Fibroblast of skin of left biceps (primary cell): ENCODE measurements around the gene CUBN.

Experiments used
- DNase-seq, 2 experiments: peaks; one replicate each; pipeline ENCODE4 v3.0.0-alpha.2; 2013; ENCODE audit warnings: low read depth in 2 of 2

Gene CUBN

GRCh38 chr10:17010363-17011145, 119.1 kb downstream of the CUBN start:
- no peak for DNase-seq

GRCh38 chr10:17009212-17009700, 120.4 kb downstream of the CUBN start:
- DNase-seq = no peak

GRCh38 chr10:17007418-17007770, 122.2 kb downstream of the CUBN start:
- DNase-seq = no peak

GRCh38 chr10:17006631-17007417, 122.8 kb downstream of the CUBN start:
- no peak for DNase-seq

DNA sequence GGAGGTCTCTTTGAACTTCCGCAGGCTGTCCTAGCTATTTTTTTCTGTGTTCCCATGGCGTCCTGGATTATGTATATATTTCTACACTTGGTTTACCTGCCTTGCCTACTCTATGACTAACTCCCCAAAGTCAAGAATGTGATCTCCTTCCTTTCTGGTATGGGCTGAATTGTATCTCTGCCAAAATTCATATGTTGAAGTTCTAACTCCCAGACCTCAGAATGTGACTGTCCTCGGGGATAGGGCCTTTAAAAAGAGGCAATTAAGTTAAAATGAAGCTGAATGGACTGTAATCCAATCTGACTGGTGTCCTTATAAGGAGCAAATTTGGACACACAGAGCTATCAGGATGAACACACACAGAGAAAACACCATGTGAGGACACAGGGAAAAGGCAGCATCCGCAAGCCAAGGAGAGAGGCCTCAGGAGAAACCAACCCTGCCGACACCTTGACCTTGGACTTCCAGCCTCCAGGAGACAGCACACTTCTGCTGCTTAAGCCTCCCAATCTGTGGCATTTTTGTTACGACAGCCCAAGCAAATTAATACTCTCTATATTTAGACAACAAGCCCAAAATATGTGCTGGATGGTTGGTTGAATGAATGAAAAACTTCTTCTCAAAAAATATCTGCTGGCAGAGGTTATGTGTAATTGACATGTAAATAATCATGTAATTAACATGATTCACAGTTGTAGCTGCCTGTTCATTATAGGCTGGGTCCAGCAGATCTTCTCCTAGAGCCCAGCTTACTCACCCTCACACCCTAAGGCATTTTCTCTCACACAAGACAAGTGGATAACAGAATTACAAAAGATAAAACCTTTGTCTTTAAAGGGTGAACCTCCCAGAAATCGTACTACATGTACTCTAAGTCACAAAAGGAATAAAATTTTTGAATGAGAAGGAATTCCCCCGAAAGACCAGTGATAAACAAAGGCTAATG, 123.7 kb downstream of the CUBN start:
- no peak for DNase-seq

GRCh38 chr10:17004801-17005380, 124.7 kb downstream of the CUBN start:
- DNase-seq = no peak

DNA sequence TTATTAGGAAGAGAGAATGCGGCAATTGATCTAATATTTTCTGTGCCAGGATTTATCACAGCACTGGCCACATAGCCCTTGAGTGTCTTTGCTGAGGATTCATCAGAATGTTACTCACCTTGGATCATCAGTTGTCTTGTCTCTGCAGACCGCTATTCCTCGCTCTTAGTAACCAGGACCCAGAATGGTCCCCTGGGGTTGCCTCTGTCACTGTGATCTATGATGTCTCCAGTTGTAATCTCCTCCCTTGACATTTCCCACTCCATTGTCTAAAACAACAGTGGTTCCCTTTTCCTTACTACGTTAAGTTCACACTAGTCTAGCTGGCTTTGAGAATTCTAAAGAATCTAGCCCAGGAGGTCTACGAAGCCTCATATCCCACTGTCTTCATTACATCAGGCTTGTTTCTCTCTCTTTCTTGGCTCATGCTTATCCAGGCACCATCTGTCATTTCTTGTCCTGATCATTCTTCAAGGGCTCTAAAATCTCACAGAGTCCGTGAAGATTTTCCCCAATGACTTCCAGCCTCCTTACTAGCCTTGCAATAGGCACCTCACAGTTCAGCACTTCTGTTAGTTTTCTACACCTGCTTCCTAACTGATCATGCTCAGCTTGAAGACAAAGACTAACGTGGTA, 125.8 kb downstream of the CUBN start:
- DNase-seq = no peak

DNA sequence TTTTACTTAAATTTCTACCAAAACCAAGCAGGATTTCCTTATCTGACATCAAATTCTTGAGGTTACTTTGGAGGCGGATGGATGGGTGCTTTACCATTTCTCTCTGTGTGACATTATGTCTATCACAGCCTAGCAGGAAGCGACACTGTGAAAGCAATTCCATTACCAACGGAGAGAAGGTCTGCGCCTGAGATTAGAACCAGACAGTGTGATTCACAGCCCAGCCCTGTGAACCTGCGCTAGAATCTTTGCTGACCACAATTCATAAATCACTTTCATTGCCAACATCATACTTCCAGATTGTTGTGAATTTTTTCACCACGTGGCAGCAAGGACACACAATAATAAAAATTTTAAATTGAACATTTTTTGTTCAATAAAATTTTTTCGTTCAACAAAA, 126.5 kb downstream of the CUBN start:
- DNase-seq = peak; percentile 88 to 89

DNA sequence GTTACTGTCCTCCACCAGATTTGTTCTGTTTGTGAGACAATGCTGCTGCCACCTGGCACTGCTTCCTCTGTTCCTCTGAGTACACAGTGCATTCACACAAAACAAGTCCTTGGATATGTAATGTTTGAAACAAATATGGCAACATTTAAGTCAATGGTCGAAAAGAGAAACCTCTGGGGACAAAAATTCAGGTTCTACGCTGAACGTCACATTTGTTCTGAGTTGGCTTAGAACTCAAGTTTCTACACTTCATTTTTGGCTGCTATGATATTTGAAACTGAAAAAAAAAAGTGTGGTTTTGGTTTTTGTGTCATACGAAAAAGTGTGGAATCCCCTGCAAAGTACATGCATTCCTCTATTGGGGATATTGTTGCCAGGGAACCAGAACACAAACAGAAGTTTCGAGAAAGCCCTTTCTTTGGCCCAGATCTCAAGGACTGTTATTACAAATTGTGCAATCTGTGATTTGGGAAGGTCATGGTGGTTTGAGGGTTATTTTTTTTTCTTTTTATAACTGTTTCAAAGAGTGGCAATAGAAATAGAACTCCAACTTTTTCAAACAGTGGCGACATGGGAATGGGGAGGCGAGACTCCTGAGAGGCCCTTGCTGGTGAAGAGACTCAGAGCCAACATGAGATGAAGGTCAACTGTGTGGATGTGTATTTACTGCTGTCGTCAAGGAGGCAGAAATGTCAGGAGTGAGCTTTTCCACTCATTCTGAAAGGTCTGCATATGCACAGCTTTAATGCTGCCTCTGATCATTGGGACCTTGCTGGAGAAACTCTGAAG, 127.5 kb downstream of the CUBN start:
- peak; percentile 96 to 98 for DNase-seq

DNA sequence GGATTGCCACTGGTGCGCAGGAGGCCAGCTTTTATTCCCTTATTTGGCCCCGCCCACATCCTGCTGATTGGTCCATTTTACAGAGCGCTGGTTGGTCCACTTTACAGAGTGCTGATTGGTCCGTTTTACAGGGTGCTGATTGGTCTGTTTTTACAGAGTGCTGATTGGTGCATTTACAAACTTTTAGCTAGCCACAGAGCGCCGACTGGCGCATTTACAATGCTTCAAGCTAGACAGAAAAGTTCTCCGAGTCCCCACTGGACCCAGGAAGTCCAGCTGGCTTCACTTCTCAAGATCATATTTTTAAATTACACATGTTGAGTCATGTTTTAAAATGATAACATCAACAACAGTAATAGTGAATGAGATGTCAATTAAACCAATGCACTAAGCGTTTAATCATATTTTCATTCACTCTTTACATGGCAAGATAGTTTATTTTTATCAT, 128.3 kb downstream of the CUBN start:
- DNase-seq = no peak

DNA sequence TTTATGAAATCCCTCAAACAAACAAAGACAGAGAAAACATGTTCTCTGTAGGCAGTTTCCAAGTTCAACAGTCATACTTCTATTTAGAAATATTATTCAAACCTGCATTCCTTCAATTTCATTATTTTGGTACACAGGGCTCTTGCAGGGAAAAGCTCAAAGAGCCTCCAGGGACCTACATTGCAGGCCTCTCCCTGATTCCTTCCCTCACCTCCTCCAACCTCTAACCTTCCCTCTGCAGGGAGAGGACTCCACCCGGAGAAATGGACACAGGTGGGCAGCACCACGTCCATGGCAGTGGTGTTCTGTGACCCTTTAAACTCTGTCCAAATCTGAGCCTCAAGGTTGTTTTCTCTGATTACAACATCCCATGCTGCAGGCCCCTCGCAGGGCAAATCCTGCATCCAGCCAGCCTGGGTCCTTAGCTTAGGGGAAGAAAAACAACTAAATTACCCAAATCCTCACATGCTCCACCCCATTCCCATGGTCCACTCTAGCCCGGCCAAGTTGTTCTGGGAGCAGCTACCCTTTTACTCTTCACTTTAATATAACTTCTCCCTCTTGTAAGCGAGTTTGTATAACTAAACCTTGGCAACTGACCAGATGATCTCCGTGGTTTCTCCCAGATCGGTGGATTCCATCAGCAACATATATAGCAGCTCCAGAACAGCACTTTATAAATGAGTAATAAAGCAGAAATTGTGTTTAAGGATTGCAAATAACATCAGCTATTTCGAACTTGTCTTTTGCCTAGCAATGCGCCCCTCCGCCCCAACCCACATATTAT, 129.8 kb downstream of the CUBN start:
- peak; percentile 73 to 80 for DNase-seq

DNA sequence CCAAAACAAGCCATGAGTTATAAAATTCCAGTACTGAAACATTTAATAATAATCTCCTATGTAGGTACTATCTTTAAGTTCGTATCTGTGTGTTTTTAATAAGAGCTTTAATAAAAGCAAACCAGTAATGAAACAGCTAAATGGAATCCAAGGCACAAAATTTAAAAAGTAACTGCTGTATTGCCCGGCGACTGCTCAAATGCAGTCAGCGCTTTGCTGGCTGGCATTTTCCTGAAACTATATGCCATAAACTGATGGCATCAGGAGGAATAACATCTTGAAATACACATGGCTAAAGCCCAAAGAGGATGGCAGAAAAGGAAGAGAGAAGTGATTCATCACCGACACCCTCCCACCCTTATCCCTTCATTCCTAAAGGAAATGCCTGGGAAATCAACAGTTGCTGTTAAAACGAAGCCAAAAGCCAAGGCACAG, 133.1 kb downstream of the CUBN start:
- DNase-seq = no peak

DNA sequence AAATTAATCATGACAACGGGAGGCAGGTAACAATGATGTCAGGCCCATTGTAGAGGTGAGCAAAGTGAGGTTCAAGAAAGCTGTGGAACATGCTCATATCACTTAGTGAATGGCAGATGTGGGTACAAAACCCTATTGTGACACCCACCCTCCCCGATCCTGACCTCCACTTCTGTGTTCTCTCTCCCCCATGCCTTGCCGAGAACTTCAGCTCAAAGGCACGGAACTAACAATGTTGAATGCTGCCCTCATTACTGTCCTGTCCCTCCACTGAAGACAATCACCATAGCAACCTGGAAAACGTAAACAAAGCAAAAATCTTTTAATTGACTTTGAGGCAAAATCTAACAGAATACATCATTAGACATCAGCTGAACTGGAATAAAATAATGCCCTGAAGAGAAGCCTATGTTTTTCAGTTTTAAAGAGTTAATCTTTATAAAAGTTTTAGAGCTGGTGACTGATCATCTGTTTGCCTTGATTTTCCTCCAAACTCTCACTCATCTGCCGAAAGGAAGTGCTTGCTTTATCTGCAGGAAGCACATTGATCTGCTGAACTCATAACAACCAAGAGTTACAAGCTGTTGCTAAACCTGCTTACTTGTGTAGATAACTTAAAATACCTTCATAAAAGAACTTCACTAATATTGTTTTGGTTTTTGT, 133.6 kb downstream of the CUBN start:
- DNase-seq = no peak

- no peak for DNase-seq
Measured at GRCh38 chr10:16993186-16993585, 136.4 kb downstream of the CUBN start.

DNA sequence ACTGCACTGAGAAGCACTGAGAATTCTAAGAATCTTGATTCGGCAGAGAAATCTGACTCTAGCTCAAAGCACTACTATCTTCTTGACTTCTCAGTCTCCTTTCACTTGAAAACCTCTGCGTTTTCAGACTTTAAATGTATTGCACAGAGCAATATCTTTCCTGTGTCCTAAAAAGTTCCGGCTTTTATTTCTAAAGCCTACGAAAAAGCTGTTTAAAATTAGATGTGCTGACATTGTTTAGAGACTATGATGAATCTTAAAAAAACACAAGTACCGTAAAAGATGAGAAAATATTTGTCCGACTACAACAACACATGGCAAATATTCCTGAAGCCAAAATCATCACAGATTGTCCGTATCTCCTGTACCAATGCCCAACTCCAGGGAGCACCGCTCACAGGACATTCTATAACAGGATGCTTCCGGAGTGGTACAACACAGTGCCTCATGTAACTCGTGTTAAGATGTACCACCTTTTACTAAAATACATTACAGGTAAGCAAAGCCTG, 136.9 kb downstream of the CUBN start:
- DNase-seq = peak in 1 of 2 experiments; percentile 36

- DNase-seq = no peak
Measured at GRCh38 chr10:16991011-16991410, 138.6 kb downstream of the CUBN start.

- DNase-seq = no peak
Measured at GRCh38 chr10:16989826-16990293, 139.8 kb downstream of the CUBN start.

GRCh38 chr10:16988900-16989299, 140.7 kb downstream of the CUBN start:
- no peak for DNase-seq
